Measurements from ENCODE around the gene DHRS3.

The DHRS3 gene

GRCh38 chr1:12591267-12591938, 26.6 kb downstream of the DHRS3 start:
- Histone ChIP-seq H3K4me3 (ENCODE audit: low read depth in 1 of 2, low read length in 2 of 2) (no peak overlapping the region), H3K9me3 (ENCODE audit: control insufficient read depth in 1 of 2, low read length in 2 of 2) (no peaks in the 10 kb centered on the region), H3K27ac (ENCODE audit: low read depth, low read length) (no peak overlapping the region), H3K27me3 (ENCODE audit: control insufficient read depth in 1 of 2, insufficient read depth in 2 of 2, low read length in 2 of 2) (no peaks in the 10 kb centered on the region), H3K36me3 (ENCODE audit: control insufficient read depth in 1 of 2, insufficient read depth in 2 of 2, low read length in 2 of 2) (peaks cover 5 to 16% of the 10 kb centered on the region in 2 donors), H3K9ac (ENCODE audit: low read depth in 1 of 2, low read length in 2 of 2) (no peak overlapping the region), H3K4me1 (ENCODE audit: control insufficient read depth in 1 of 2, insufficient read depth in 2 of 2, low read length in 2 of 2) (peaks cover 23 to 31% of the 10 kb centered on the region in 2 donors)

- H3K27me3 ChIP-seq (ENCODE audit: control insufficient read depth in 1 of 2, insufficient read depth in 2 of 2, low read length in 2 of 2), result no peaks in the 10 kb centered on the region
- peaks cover 5 to 38% of the 10 kb centered on the region in 2 donors for H3K36me3 ChIP-seq (ENCODE audit: control insufficient read depth in 1 of 2, insufficient read depth in 2 of 2, low read length in 2 of 2)
- H3K4me3 ChIP-seq (ENCODE audit: low read depth in 1 of 2, low read length in 2 of 2), result no peak overlapping the region
- H3K9me3 ChIP-seq (ENCODE audit: control insufficient read depth in 1 of 2, low read length in 2 of 2), result no peaks in the 10 kb centered on the region
- no peak overlapping the region for H3K9ac ChIP-seq (ENCODE audit: low read depth in 1 of 2, low read length in 2 of 2)
- H3K27ac ChIP-seq (ENCODE audit: low read depth, low read length), result no peak overlapping the region
- peaks cover 8 to 12% of the 10 kb centered on the region in 2 donors for H3K4me1 ChIP-seq (ENCODE audit: control insufficient read depth in 1 of 2, insufficient read depth in 2 of 2, low read length in 2 of 2)
Measured at GRCh38 chr1:12588695-12589094, 29.3 kb downstream of the DHRS3 start.

GRCh38 chr1:12587981-12588640, 29.9 kb downstream of the DHRS3 start:
- H3K27ac ChIP-seq (ENCODE audit: low read depth, low read length), result no peak overlapping the region
- peaks cover 5 to 7% of the 10 kb centered on the region in 2 donors for H3K4me1 ChIP-seq (ENCODE audit: control insufficient read depth in 1 of 2, insufficient read depth in 2 of 2, low read length in 2 of 2)
- H3K9ac ChIP-seq (ENCODE audit: low read depth in 1 of 2, low read length in 2 of 2), result no peak overlapping the region
- no peaks in the 10 kb centered on the region for H3K27me3 ChIP-seq (ENCODE audit: control insufficient read depth in 1 of 2, insufficient read depth in 2 of 2, low read length in 2 of 2)
- no peak overlapping the region for H3K4me3 ChIP-seq (ENCODE audit: low read depth in 1 of 2, low read length in 2 of 2)
- peaks cover 5 to 38% of the 10 kb centered on the region in 2 donors for H3K36me3 ChIP-seq (ENCODE audit: control insufficient read depth in 1 of 2, insufficient read depth in 2 of 2, low read length in 2 of 2)
- H3K9me3 ChIP-seq (ENCODE audit: control insufficient read depth in 1 of 2, low read length in 2 of 2), result no peaks in the 10 kb centered on the region

- H3K9me3 ChIP-seq (ENCODE audit: control insufficient read depth in 1 of 2, low read length in 2 of 2), result no peaks in the 10 kb centered on the region
- no peaks in the 10 kb centered on the region for H3K27me3 ChIP-seq (ENCODE audit: control insufficient read depth in 1 of 2, insufficient read depth in 2 of 2, low read length in 2 of 2)
- H3K4me3 ChIP-seq (ENCODE audit: low read depth in 1 of 2, low read length in 2 of 2), result no peak overlapping the region
- H3K9ac ChIP-seq (ENCODE audit: low read depth in 1 of 2, low read length in 2 of 2), result no peak overlapping the region
- no peak overlapping the region for H3K27ac ChIP-seq (ENCODE audit: low read depth, low read length)
- H3K36me3 ChIP-seq (ENCODE audit: control insufficient read depth in 1 of 2, insufficient read depth in 2 of 2, low read length in 2 of 2), result peaks cover 5 to 34% of the 10 kb centered on the region in 2 donors
- H3K4me1 ChIP-seq (ENCODE audit: control insufficient read depth in 1 of 2, insufficient read depth in 2 of 2, low read length in 2 of 2), result peaks cover 4 to 5% of the 10 kb centered on the region in 2 donors
Measured at GRCh38 chr1:12585951-12586942, 31.8 kb downstream of the DHRS3 start.

GRCh38 chr1:12585536-12585935, 32.5 kb downstream of the DHRS3 start:
- H3K9ac ChIP-seq (ENCODE audit: low read depth in 1 of 2, low read length in 2 of 2), result no peak overlapping the region
- H3K4me1 ChIP-seq (ENCODE audit: control insufficient read depth in 1 of 2, insufficient read depth in 2 of 2, low read length in 2 of 2), result peaks cover 0 to 5% of the 10 kb centered on the region in 2 donors
- no peak overlapping the region for H3K4me3 ChIP-seq (ENCODE audit: low read depth in 1 of 2, low read length in 2 of 2)
- H3K27me3 ChIP-seq (ENCODE audit: control insufficient read depth in 1 of 2, insufficient read depth in 2 of 2, low read length in 2 of 2), result no peaks in the 10 kb centered on the region
- H3K36me3 ChIP-seq (ENCODE audit: control insufficient read depth in 1 of 2, insufficient read depth in 2 of 2, low read length in 2 of 2), result peaks cover 5 to 34% of the 10 kb centered on the region in 2 donors
- H3K27ac ChIP-seq (ENCODE audit: low read depth, low read length), result no peak overlapping the region
- no peaks in the 10 kb centered on the region for H3K9me3 ChIP-seq (ENCODE audit: control insufficient read depth in 1 of 2, low read length in 2 of 2)

- no peak overlapping the region for H3K9ac ChIP-seq (ENCODE audit: low read depth in 1 of 2, low read length in 2 of 2)
- H3K27ac ChIP-seq (ENCODE audit: low read depth, low read length), result no peak overlapping the region
- no peaks in the 10 kb centered on the region for H3K9me3 ChIP-seq (ENCODE audit: control insufficient read depth in 1 of 2, low read length in 2 of 2)
- no peaks in the 10 kb centered on the region for H3K27me3 ChIP-seq (ENCODE audit: control insufficient read depth in 1 of 2, insufficient read depth in 2 of 2, low read length in 2 of 2)
- H3K4me3 ChIP-seq (ENCODE audit: low read depth in 1 of 2, low read length in 2 of 2), result no peak overlapping the region
- peaks cover 0 to 5% of the 10 kb centered on the region in 2 donors for H3K4me1 ChIP-seq (ENCODE audit: control insufficient read depth in 1 of 2, insufficient read depth in 2 of 2, low read length in 2 of 2)
- peaks cover 5 to 39% of the 10 kb centered on the region in 2 donors for H3K36me3 ChIP-seq (ENCODE audit: control insufficient read depth in 1 of 2, insufficient read depth in 2 of 2, low read length in 2 of 2)
Measured at GRCh38 chr1:12584900-12585525, 33.0 kb downstream of the DHRS3 start.

GRCh38 chr1:12583484-12583883, 34.5 kb downstream of the DHRS3 start:
- no peaks in the 10 kb centered on the region for H3K9me3 ChIP-seq (ENCODE audit: control insufficient read depth in 1 of 2, low read length in 2 of 2)
- no peak overlapping the region for H3K9ac ChIP-seq (ENCODE audit: low read depth in 1 of 2, low read length in 2 of 2)
- peaks cover 11 to 51% of the 10 kb centered on the region in 2 donors for H3K36me3 ChIP-seq (ENCODE audit: control insufficient read depth in 1 of 2, insufficient read depth in 2 of 2, low read length in 2 of 2)

GRCh38 chr1:12582649-12583048, 35.4 kb downstream of the DHRS3 start:
- no peak overlapping the region for H3K27ac ChIP-seq (ENCODE audit: low read depth, low read length)

More at GRCh38 chr1:12583484-12583883, 34.5 kb downstream of the DHRS3 start:
- Histone ChIP-seq H3K27ac (ENCODE audit: low read depth, low read length) (no peak overlapping the region), H3K27me3 (ENCODE audit: control insufficient read depth in 1 of 2, insufficient read depth in 2 of 2, low read length in 2 of 2) (no peaks in the 10 kb centered on the region), H3K4me1 (ENCODE audit: control insufficient read depth in 1 of 2, insufficient read depth in 2 of 2, low read length in 2 of 2) (peaks cover 0 to 5% of the 10 kb centered on the region in 2 donors), H3K4me3 (ENCODE audit: low read depth in 1 of 2, low read length in 2 of 2) (no peak overlapping the region)

GRCh38 chr1:12581179-12581578, 36.8 kb downstream of the DHRS3 start:
- Histone ChIP-seq H3K9ac (ENCODE audit: low read depth in 1 of 2, low read length in 2 of 2) (no peak overlapping the region), H3K4me1 (ENCODE audit: control insufficient read depth in 1 of 2, insufficient read depth in 2 of 2, low read length in 2 of 2) (no peaks in the 10 kb centered on the region), H3K4me3 (ENCODE audit: low read depth in 1 of 2, low read length in 2 of 2) (no peak overlapping the region), H3K27ac (ENCODE audit: low read depth, low read length) (no peak overlapping the region), H3K9me3 (ENCODE audit: control insufficient read depth in 1 of 2, low read length in 2 of 2) (no peaks in the 10 kb centered on the region), H3K27me3 (ENCODE audit: control insufficient read depth in 1 of 2, insufficient read depth in 2 of 2, low read length in 2 of 2) (no peaks in the 10 kb centered on the region), H3K36me3 (ENCODE audit: control insufficient read depth in 1 of 2, insufficient read depth in 2 of 2, low read length in 2 of 2) (peaks cover 11 to 64% of the 10 kb centered on the region in 2 donors)

More at GRCh38 chr1:12582649-12583048, 35.4 kb downstream of the DHRS3 start:
- H3K4me1 ChIP-seq (ENCODE audit: control insufficient read depth in 1 of 2, insufficient read depth in 2 of 2, low read length in 2 of 2), result peaks cover 0 to 5% of the 10 kb centered on the region in 2 donors
- no peak overlapping the region for H3K9ac ChIP-seq (ENCODE audit: low read depth in 1 of 2, low read length in 2 of 2)
- H3K4me3 ChIP-seq (ENCODE audit: low read depth in 1 of 2, low read length in 2 of 2), result no peak overlapping the region
- no peaks in the 10 kb centered on the region for H3K27me3 ChIP-seq (ENCODE audit: control insufficient read depth in 1 of 2, insufficient read depth in 2 of 2, low read length in 2 of 2)
- no peaks in the 10 kb centered on the region for H3K9me3 ChIP-seq (ENCODE audit: control insufficient read depth in 1 of 2, low read length in 2 of 2)
- peaks cover 11 to 54% of the 10 kb centered on the region in 2 donors for H3K36me3 ChIP-seq (ENCODE audit: control insufficient read depth in 1 of 2, insufficient read depth in 2 of 2, low read length in 2 of 2)
